SK-N-SH (cell line): Measurements from ENCODE around the gene COL25A1. TPM values are rescaled to one million over a fixed set of nuclear protein-coding genes. Genes with fewer than 3 reads are reported as not detected.

Experiments
- CTCF ChIA-PET: fragments of 300-600, 350-600 bp; formaldehyde crosslinking; extraction: SDS; loops from one replicate; lab custom pipeline; 2021; lab: Yijun Ruan, JAX
- POLR2A ChIA-PET: fragments of 350-600 bp; sonication (Branson Sonifier 250); formaldehyde crosslinking; extraction: SDS; loops from one replicate; lab custom pipeline; 2020; ENCODE audit warnings: antibody characterized with exemption, inconsistent platforms; lab: Yijun Ruan, JAX
- DNase-seq: peaks from one replicate; pipeline ENCODE4 v3.0.0; 2012
- H2AFZ ChIP-seq: fragments of 200-600 bp; sonication (generic); 2 replicates; pipeline ENCODE4 v1.8.1; 2016; ENCODE audit warnings: antibody characterized with exemption, mild to moderate bottlenecking, low read depth
- H3F3A ChIP-seq: fragments of 200-600 bp; sonication (generic); replicated peaks from 2 replicates; pipeline ENCODE3; 2016; ENCODE audit warnings: antibody characterized with exemption, mild to moderate bottlenecking; ENCODE audit not compliant: insufficient read depth
- H3K27ac ChIP-seq, 2 experiments: fragments of 200-500 bp in 1 of 2; fragments of 200-600 bp in 1 of 2; sonication (Bioruptor generic) in 1 of 2; sonication (generic), shearing (Covaris generic) in 1 of 2; 2 replicates each; pipeline versions ENCODE4 v1.5.1 to v1.6.1; 2014 to 2016; ENCODE audit warnings: low read depth in 2 of 2, inconsistent platforms in 1 of 2, low read length in 1 of 2, mild to moderate bottlenecking in 1 of 2, mixed read lengths in 1 of 2
- H3K27me3 ChIP-seq: fragments of 200-600 bp; sonication (generic), shearing (Covaris generic); 2 replicates; pipeline ENCODE4 v1.6.1; 2016; ENCODE audit warnings: mixed run types; ENCODE audit not compliant: insufficient read depth
- H3K36me3 ChIP-seq, 2 experiments: fragments of 200-500 bp in 1 of 2; fragments of 200-600 bp in 1 of 2; sonication (Bioruptor generic) in 1 of 2; sonication (generic) in 1 of 2; replicated peaks in 1 of 2; 2 replicates each; pipeline versions ENCODE3 to v1.5.1; 2014 to 2016; ENCODE audit warnings: low read length in 1 of 2, mild to moderate bottlenecking in 1 of 2; ENCODE audit not compliant: insufficient read depth in 2 of 2, control insufficient read depth in 1 of 2
- H3K4me1 ChIP-seq, 2 experiments: fragments of 200-500 bp in 1 of 2; fragments of 200-600 bp in 1 of 2; sonication (Bioruptor generic) in 1 of 2; sonication (generic), shearing (Covaris generic) in 1 of 2; 2 replicates each; pipeline versions ENCODE4 v1.5.1 to v1.6.1; 2014 to 2016; ENCODE audit warnings: low read depth in 1 of 2, low read length in 1 of 2, mixed run types in 1 of 2; ENCODE audit not compliant: insufficient read depth in 2 of 2, control insufficient read depth in 1 of 2
- H3K4me2 ChIP-seq: fragments of 200-600 bp; sonication (generic), shearing (Covaris generic); 2 replicates; pipeline ENCODE4 v1.6.1; 2017; ENCODE audit warnings: mixed run types
- H3K4me3 ChIP-seq, 2 experiments: fragments of 200-500 bp in 1 of 2; fragments of 200-600 bp in 1 of 2; sonication (Bioruptor generic) in 1 of 2; sonication (generic), shearing (Covaris generic) in 1 of 2; 2 replicates each; pipeline versions ENCODE4 v1.5.1 to v1.8.1; 2014 to 2016; ENCODE audit warnings: low read depth in 2 of 2, inconsistent platforms in 1 of 2, low read length in 1 of 2, mild to moderate bottlenecking in 1 of 2, mixed read lengths in 1 of 2, moderate library complexity in 1 of 2
- H3K79me2 ChIP-seq: fragments of 200-600 bp; sonication (generic); 2 replicates; pipeline ENCODE4 v1.8.1; 2017; ENCODE audit warnings: mild to moderate bottlenecking; ENCODE audit not compliant: insufficient read depth
- H3K9ac ChIP-seq: fragments of 200-600 bp; sonication (generic); 2 replicates; pipeline ENCODE4 v1.6.1; 2017; ENCODE audit warnings: mixed run types
- H3K9me2 ChIP-seq: fragments of 200-600 bp; sonication (generic); 2 replicates; pipeline ENCODE4 v1.6.1; 2017; ENCODE audit warnings: mixed run types
- H3K9me3 ChIP-seq: fragments of 200-600 bp; sonication (generic); 2 replicates; pipeline ENCODE4 v1.6.1; 2017; ENCODE audit warnings: mixed run types, mild to moderate bottlenecking, moderate library complexity
- H4K20me1 ChIP-seq: fragments of 200-600 bp; sonication (generic); 2 replicates; pipeline ENCODE4 v1.6.1; 2017; ENCODE audit warnings: mild to moderate bottlenecking, mixed run types; ENCODE audit not compliant: insufficient read depth
- CHD2 ChIP-seq: fragments of 150-350 bp; IDR thresholded peaks from 2 replicates; pipeline ENCODE4 v1.6.1; 2018; ENCODE audit warnings: low read length; ENCODE audit not compliant: partially characterized antibody
- MXI1 ChIP-seq: IDR thresholded peaks from 2 replicates; pipeline ENCODE4 v1.6.1; 2012; ENCODE audit warnings: mild to moderate bottlenecking, low read depth, low read length, improper control_type of control experiment
- PBX3 ChIP-seq: IDR thresholded peaks from 2 replicates; pipeline ENCODE4; 2012
- REST ChIP-seq: IDR thresholded peaks from 2 replicates; pipeline ENCODE4 v1.6.1; 2012; ENCODE audit warnings: mild to moderate bottlenecking, low read depth, low read length, moderate library complexity
- TAF1 ChIP-seq: IDR thresholded peaks from 2 replicates; pipeline ENCODE4 v1.6.1; 2012; ENCODE audit warnings: low read depth, mild to moderate bottlenecking, low read length, moderate library complexity, borderline replicate concordance
- TCF12 ChIP-seq: IDR thresholded peaks from 2 replicates; pipeline ENCODE4 v1.4.0; 2012
- USF1 ChIP-seq: IDR thresholded peaks from 2 replicates; pipeline ENCODE4 v1.4.0; 2012; ENCODE audit warnings: low read depth, borderline replicate concordance
- YY1 ChIP-seq: IDR thresholded peaks from 2 replicates; pipeline ENCODE4 v1.4.0; 2012; ENCODE audit warnings: low read depth, mild to moderate bottlenecking
- ZBTB33 ChIP-seq: IDR thresholded peaks from 2 replicates; pipeline ENCODE4 v1.4.0; 2012; ENCODE audit warnings: low read depth, borderline replicate concordance
- WGBS: methylation state at CpG from one replicate; pipeline ENCODE4 v1.1.6; 2017; ENCODE audit warnings: low lambda C conversion rate; 5-methylcytosine and 5-hydroxymethylcytosine counted together
- polyA plus RNA-seq, 3 experiments: library from polyadenylated mRNA; depleted of rRNA; stranded (reverse); fragments of >200 nt; gene quantifications; 2 replicates each; pipeline ENCODE4 v1.2.3, GENCODE V29; 2012

The COL25A1 gene
- polyA plus RNA-seq, 1 of the 3 experiments (the other 2 are of a cell fraction) = not detected

- TF ChIP-seq REST = no peak
- TF ChIP-seq MXI1 = no peak
- no peak for TF ChIP-seq ZBTB33
- no peak for TF ChIP-seq CHD2
- no peak for TF ChIP-seq PBX3
These were observed 509.0 kb downstream of the COL25A1 start (continued) for GRCh38 chr4:108793415-108793814.

- no peaks in the 10 kb centered on the region for H3F3A ChIP-seq
- no peaks in the 10 kb centered on the region for H3K4me1 ChIP-seq
- no peaks in the 10 kb centered on the region for H3K9me3 ChIP-seq
- DNase-seq = no peak
- no peak for TF ChIP-seq TCF12
- TF ChIP-seq TAF1 = no peak
- no peak for TF ChIP-seq USF1
- no peak for TF ChIP-seq YY1
- H3K79me2 ChIP-seq = no peaks in the 10 kb centered on the region
- ChIA-PET CTCF (no interaction called here), POLR2A (no interaction called here)
- no peaks in the 10 kb centered on the region for H3K9me2 ChIP-seq
- WGBS = 37% methylated on average over 4 of the region's 9 CpGs
- H3K9ac ChIP-seq = no peak overlapping the region
- H3K36me3 ChIP-seq = no peaks in the 10 kb centered on the region
- H4K20me1 ChIP-seq = no peaks in the 10 kb centered on the region
- no peaks in the 10 kb centered on the region; the same call in 1 of the 2 replicates for H3K27me3 ChIP-seq
- H3K4me3 ChIP-seq = no peak overlapping the region
- no peak overlapping the region for H3K27ac ChIP-seq
- no peak overlapping the region for H2AFZ ChIP-seq
- no peak overlapping the region for H3K4me2 ChIP-seq
These were observed 513.7 kb downstream of the COL25A1 start for GRCh38 chr4:108788731-108789130.
